Type B pancreatic cell (in vitro differentiated cells): ENCODE data around the gene SMPD3. TPM values are rescaled to one million over a fixed set of nuclear protein-coding genes. Genes with fewer than 3 reads are reported as not detected.
A peak's percentile ranks its signal among the peaks of the same experiment; 100 is the strongest.

Source experiments
- DNase-seq: peaks from one replicate; pipeline ENCODE4 v3.0.0; 2021; ENCODE audit warnings: mixed read lengths; ENCODE audit not compliant: unreplicated experiment; ENCODE audit errors: extremely low spot score
- H3K27ac Mint-ChIP-seq: 2 replicates; pipeline ENCODE4 v1.8.0; 2021; ENCODE audit warnings: mild to moderate bottlenecking, mixed read lengths
- H3K27me3 Mint-ChIP-seq: 2 replicates; pipeline ENCODE4 v1.8.0; 2021; ENCODE audit warnings: mixed read lengths
- H3K36me3 Mint-ChIP-seq: 2 replicates; pipeline ENCODE4 v1.8.0; 2021; ENCODE audit warnings: mixed read lengths
- H3K4me1 Mint-ChIP-seq: one replicate; pipeline ENCODE4 v1.8.0; 2021; ENCODE audit warnings: mixed read lengths; ENCODE audit not compliant: unreplicated experiment
- H3K4me3 Mint-ChIP-seq: 2 replicates; pipeline ENCODE4 v1.8.0; 2021; ENCODE audit warnings: mild to moderate bottlenecking, mixed read lengths
- H3K9me3 Mint-ChIP-seq: 2 replicates; pipeline ENCODE4 v1.8.0; 2021; ENCODE audit warnings: mixed read lengths
- CTCF ChIP-seq: fragments of 200-600 bp; sonication (generic); conservative IDR thresholded peaks from 2 replicates; pipeline ENCODE4 v1.5.0; 2021; ENCODE audit warnings: antibody characterized with exemption, mild to moderate bottlenecking
- total RNA-seq: library from RNA; stranded (reverse); gene quantifications from 2 replicates; pipeline ENCODE4 v1.2.1, GENCODE V29; 2021; ENCODE audit warnings: low replicate concordance

The SMPD3 gene
- total RNA-seq, 1 donor from 2014 or later = 4.5 TPM

- no peak for DNase-seq
- Mint-ChIP-seq H3K9me3 (no peaks in the 10 kb centered on the region), H3K36me3 (no peaks in the 10 kb centered on the region), H3K27me3 (peaks cover 9% of the 10 kb centered on the region), H3K4me3 (no peak overlapping the region), H3K4me1 (peaks cover 10% of the 10 kb centered on the region), H3K27ac (no peak overlapping the region)
- no peak for TF ChIP-seq CTCF
Measured at GRCh38 chr16:68408428-68408827, 39.9 kb downstream of the SMPD3 start.

DNA sequence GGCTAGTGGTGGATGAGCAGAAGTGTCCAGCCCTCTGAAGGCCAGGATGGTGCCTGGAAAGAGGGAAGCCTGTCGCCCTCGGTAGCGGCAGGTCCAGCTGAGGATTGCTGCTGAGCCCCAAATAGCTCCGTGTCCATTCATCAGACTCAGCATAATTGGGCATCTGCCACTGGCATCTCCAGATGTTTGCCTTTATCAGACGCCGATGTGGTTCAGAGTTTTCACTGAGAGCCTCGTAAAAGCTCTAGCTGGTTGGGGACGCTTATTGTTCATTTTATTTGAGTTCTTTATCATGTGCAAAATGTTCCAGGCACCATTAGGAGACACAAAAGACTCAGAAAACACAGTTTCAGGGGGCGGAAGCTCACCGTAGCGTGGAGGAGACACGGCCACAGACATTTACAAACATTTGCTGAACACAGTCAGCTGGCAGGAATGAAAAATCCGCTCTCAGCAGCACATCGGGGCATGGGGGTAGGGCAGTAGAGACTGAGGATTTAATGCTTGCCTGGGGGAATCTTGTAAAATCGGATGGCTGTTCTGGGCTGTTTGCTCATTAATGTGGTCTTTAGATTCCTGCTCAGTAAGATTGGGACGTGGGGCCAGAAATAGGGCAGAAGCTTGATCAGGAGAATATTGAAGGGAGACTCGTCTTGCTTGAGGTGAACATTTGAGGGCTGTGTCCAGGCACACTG is 41.7 kb downstream of the SMPD3 start:
- Mint-ChIP-seq H3K4me1 (peaks cover 15% of the 10 kb centered on the region), H3K4me3 (peak overlapping the region; percentile 77), H3K9me3 (no peaks in the 10 kb centered on the region), H3K27ac (peak overlapping the region; percentile 2), H3K27me3 (peaks cover 9% of the 10 kb centered on the region), H3K36me3 (no peaks in the 10 kb centered on the region)
- DNase-seq = no peak
- no peak for TF ChIP-seq CTCF

GRCh38 chr16:68404736-68405345 is 43.5 kb downstream of the SMPD3 start:
- Mint-ChIP-seq H3K4me3 (no peak overlapping the region), H3K4me1 (peaks cover 15% of the 10 kb centered on the region), H3K9me3 (no peaks in the 10 kb centered on the region), H3K36me3 (no peaks in the 10 kb centered on the region), H3K27ac (no peak overlapping the region), H3K27me3 (peaks cover 9% of the 10 kb centered on the region)
- DNase-seq = no peak
- no peak for TF ChIP-seq CTCF

DNA sequence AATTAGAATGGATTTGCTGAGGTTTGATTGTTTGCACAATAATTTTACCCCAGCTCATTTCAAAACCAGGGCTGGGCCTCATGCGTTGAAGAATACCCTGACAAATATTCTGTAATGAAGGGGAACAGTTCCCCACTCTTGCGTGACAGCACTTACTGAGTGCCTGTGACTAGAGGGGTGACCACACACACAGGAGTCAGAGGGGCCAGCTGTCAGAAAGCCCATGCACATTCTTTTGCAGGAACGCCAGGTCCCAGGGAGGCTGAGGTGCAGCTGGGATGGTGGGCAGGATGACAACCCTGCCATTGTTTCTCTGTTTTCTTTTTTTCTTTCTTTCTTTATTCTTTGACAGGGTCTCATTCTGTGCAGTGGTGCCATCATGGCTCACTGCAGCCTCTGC is 44.6 kb downstream of the SMPD3 start:
- DNase-seq = no peak
- Mint-ChIP-seq H3K4me3 (no peak overlapping the region), H3K27ac (no peak overlapping the region), H3K4me1 (peaks cover 15% of the 10 kb centered on the region), H3K9me3 (no peaks in the 10 kb centered on the region), H3K27me3 (peaks cover 9% of the 10 kb centered on the region), H3K36me3 (no peaks in the 10 kb centered on the region)
- TF ChIP-seq CTCF = no peak

DNA sequence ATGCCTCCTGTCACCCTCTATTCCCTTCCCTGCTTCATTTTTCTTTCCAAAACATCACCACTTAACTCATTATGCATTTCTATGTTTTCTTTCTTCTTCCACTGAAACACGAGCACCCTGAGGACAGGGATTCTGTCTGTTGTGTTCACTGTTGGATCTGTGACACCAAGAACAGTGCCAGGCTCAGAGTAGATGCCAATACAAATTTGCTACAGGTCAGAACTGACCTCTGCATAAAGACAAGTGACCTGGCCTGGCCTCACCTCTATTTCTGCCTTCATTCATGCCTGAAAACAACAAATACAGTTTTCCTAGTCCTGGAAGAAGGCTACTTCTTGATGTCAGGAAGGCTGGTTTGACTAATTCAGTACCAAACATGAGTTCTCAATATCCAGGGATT is 45.1 kb downstream of the SMPD3 start:
- Mint-ChIP-seq H3K27me3 (peaks cover 9% of the 10 kb centered on the region), H3K4me1 (peaks cover 15% of the 10 kb centered on the region), H3K9me3 (no peaks in the 10 kb centered on the region), H3K4me3 (no peak overlapping the region), H3K27ac (peak overlapping the region; percentile 11), H3K36me3 (no peaks in the 10 kb centered on the region)
- no peak for TF ChIP-seq CTCF
- DNase-seq = no peak
